ENCODE results near the gene TRIOBP. TPM values are rescaled to one million over a fixed set of nuclear protein-coding genes. Genes with fewer than 3 reads are reported as not detected.

The TRIOBP gene
- total RNA-seq, 4 donors from 2014 or later, result 54.6 to 89.1 (median 83.6) TPM

DNA sequence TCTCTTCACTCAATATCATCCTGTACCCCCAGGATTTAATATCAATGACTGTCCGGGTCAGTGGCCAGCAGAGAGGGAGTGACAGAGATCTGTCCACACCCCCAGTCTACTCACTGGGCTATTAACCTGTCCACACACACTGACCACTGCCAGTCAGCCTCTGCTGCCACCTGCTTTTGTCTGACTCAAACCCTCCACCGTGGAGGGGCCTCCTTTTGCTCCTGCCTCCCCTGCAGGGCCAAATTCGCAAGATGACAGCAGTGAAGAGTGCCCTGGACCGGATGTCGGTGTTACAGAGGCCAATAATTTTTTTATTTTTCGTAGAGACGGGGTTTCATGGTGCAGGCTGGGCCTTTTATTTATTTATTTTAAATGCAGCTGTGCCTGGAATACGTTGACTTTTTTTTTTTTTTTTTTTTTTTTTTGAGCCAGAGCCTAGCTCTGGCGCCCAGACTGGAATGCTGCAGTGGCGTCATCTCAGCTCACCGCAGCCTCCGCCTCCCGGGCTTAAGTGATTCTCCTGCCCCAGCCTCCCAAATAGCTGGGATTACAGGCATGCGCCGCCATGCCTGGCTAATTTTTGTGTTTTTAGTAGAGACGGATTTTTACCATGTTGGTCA lies 33.2 kb upstream of the TRIOBP start:
- no peak for DNase-seq
- Histone ChIP-seq H3K36me3 (peaks cover 0 to 22% (median 0%) of the 10 kb centered on the region in 3 donors), H3K27me3 (no peaks in the 10 kb centered on the region), H3K4me3 (no peak overlapping the region), H3K4me1 (peaks cover 0 to 39% (median 21%) of the 10 kb centered on the region in 4 donors), H3K27ac (peak overlapping the region; percentile 17 to 93 (median 60)), H3K9me3 (no peaks in the 10 kb centered on the region)
- TF ChIP-seq, protein P1, sequence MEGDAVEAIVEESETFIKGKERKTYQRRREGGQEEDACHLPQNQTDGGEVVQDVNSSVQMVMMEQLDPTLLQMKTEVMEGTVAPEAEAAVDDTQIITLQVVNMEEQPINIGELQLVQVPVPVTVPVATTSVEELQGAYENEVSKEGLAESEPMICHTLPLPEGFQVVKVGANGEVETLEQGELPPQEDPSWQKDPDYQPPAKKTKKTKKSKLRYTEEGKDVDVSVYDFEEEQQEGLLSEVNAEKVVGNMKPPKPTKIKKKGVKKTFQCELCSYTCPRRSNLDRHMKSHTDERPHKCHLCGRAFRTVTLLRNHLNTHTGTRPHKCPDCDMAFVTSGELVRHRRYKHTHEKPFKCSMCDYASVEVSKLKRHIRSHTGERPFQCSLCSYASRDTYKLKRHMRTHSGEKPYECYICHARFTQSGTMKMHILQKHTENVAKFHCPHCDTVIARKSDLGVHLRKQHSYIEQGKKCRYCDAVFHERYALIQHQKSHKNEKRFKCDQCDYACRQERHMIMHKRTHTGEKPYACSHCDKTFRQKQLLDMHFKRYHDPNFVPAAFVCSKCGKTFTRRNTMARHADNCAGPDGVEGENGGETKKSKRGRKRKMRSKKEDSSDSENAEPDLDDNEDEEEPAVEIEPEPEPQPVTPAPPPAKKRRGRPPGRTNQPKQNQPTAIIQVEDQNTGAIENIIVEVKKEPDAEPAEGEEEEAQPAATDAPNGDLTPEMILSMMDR (IDR thresholded peaks at IDR 0.05), result no peak

DNA sequence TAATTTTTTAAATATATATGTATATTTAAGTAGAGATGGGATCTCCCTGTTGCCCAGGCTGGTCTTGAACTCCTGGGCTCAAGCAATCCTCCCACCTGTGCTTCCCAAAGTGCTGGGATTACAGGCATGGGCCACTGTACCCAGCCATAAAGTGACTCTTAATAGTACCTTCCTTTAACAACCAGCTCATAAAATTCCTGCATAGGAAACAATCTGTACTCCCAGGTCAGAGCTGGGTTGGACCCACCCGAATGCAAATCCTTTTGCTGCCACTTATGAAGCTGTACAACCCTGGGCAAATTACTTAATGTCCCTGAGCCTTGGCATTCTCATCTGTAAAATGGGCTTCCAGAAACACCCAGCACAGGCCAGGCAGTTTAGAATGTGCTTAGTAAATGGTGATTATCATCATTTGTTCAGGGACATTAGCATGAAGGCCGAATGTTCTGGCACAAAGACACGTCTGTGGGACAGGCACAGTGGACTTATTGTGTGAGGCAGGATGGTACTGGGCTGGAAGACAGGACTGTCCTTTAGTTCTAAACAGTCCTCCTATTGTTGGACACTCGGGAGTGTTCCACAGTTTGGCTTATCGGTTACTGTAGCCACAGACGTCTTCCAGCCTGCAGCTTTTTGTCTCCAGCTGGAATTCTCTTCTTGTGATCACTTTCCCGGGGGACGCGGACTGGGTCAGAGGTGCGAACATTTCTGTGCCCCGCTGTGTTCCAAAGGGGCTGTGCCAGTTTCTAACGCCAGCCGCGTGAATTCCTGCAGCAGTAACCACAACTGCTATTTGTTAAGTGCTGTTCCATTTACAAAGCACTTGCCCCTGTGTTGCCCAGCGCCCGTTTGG lies 32.4 kb upstream of the TRIOBP start:
- H3K36me3 ChIP-seq, result peaks cover 0 to 22% (median 0%) of the 10 kb centered on the region in 3 donors
- H3K4me3 ChIP-seq, result no peak overlapping the region
- H3K27me3 ChIP-seq, result no peaks in the 10 kb centered on the region
- H3K4me1 ChIP-seq, result peaks cover 0 to 36% (median 19%) of the 10 kb centered on the region in 4 donors
- no peaks in the 10 kb centered on the region for H3K9me3 ChIP-seq
- peak in 1 of 2 donors; percentile 16 for TF ChIP-seq POLR2A (IDR thresholded peaks at IDR 0.05)
- TF ChIP-seq, protein P1 (IDR thresholded peaks at IDR 0.05), result no peak
- peak overlapping the region in 3 of 4 donors; percentile 49 to 93 (median 71) for H3K27ac ChIP-seq
- no peak for DNase-seq

DNA sequence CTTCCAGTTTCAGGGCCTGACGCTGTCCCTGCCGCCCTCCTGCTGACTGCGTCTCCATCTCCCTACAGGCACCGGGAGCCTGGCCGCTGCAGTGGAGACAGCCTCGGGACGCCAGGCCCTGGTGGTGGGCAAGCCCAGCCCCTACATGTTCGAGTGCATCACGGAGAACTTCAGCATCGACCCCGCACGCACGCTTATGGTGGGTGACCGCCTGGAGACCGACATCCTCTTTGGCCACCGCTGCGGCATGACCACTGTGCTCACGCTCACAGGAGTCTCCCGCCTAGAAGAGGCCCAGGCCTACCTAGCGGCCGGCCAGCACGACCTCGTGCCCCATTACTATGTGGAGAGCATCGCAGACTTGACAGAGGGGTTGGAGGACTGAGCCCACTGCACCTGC lies 31.4 kb upstream of the TRIOBP start:
- peaks cover 0 to 22% (median 0%) of the 10 kb centered on the region in 3 donors for H3K36me3 ChIP-seq
- DNase-seq, result no peak

DNA sequence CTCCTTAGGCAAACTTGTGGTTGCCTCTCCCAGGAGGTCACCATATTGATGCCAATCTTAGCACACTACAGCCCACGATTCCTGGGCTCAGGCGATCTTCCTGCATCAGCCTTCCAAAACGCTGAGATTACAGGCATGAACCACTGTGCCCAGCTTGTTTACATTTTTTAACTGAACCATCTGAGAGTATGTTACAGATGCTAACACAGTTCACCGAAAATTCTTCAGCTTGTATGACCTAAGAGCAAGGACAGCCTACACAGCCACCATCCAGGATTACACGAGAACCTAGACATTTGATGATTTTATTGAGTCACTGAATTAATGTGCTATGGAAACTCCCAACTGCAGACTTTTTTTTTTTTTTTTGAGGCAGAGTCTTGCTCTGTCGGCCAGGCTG lies 27.3 kb upstream of the TRIOBP start:
- Histone ChIP-seq H3K9me3 (no peaks in the 10 kb centered on the region), H3K27me3 (no peaks in the 10 kb centered on the region), H3K4me1 (peaks cover 3 to 22% (median 8%) of the 10 kb centered on the region in 4 donors), H3K4me3 (no peak overlapping the region), H3K36me3 (peaks cover 0 to 22% (median 0%) of the 10 kb centered on the region in 3 donors), H3K27ac (no peak overlapping the region)
- DNase-seq, result no peak
- TF ChIP-seq, protein P1 (IDR thresholded peaks at IDR 0.05), result no peak
- no peak for TF ChIP-seq POLR2A (IDR thresholded peaks at IDR 0.05)

More for the DNA sequence above, 31.4 kb upstream of the TRIOBP start:
- Histone ChIP-seq H3K27ac (no peak overlapping the region), H3K4me1 (peaks cover 0 to 26% (median 12%) of the 10 kb centered on the region in 4 donors), H3K9me3 (no peaks in the 10 kb centered on the region), H3K27me3 (no peaks in the 10 kb centered on the region), H3K4me3 (no peak overlapping the region)
- TF ChIP-seq POLR2A (IDR thresholded peaks at IDR 0.05), result no peak
- TF ChIP-seq, protein P1 (IDR thresholded peaks at IDR 0.05), result no peak

DNA sequence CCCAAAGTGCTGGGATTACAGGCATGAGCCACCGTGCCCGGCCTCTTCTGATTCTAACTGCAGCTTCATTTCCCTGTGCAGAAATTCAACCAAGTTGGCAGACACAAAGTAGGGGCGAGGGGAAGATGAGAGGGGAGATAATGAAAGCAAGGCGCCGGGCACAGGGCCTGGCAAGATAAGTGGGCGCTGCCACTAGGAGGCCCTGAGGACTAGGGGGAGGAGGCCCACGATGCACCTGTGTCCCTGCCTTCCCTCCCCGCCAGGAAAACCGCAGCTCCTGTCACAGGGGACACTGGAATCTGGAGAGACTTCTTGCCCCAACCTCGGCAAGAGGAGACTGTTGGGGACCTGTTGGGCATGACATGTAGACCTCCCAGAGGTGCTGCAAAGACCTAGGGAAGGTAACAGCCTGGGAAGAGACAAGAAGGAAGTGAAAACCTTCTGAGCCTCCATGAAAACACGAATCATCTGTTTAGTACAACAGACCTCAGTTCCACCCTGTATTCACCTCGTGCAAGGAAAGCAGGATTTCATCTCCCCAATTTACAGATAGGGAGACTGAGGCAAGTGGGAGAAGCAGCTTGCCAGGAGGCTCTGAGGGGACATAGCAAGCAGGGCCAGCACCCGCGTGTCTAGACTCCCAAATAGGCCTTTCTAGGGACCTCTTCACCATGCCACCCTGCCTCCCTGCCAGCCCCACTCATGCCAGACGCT lies 24.5 kb upstream of the TRIOBP start:
- Histone ChIP-seq H3K27ac (peak overlapping the region in 2 of 4 donors; percentile 93 to 98), H3K27me3 (no peaks in the 10 kb centered on the region), H3K36me3 (peaks cover 0 to under 1% (median 0%) of the 10 kb centered on the region in 3 donors), H3K4me3 (no peak overlapping the region), H3K4me1 (peaks cover 3 to 48% (median 15%) of the 10 kb centered on the region in 4 donors), H3K9me3 (no peaks in the 10 kb centered on the region)
- DNase-seq, result peak in 1 of 3 donors; percentile 47
- TF ChIP-seq POLR2A (IDR thresholded peaks at IDR 0.05), result no peak
- TF ChIP-seq, protein P1 (IDR thresholded peaks at IDR 0.05), result peak in 1 of 6 experiments; percentile 12

Data from Peyer's patch (tissue), 4 donors.